Suppressor macrophage treated with lipopolysaccharide for 4 hours (primary cell): ENCODE results near the gene SZRD1.

ENCODE experiments used
- DNase-seq: peaks from one replicate; pipeline ENCODE4 v3.0.0-alpha.2; 2020

The SZRD1 gene

GRCh38 chr1:16441282-16441665 lies 74.2 kb downstream of the SZRD1 start:
- DNase-seq: no peak

GRCh38 chr1:16442265-16442664 lies 75.2 kb downstream of the SZRD1 start:
- DNase-seq: peak; percentile 60

- DNase-seq: peak; percentile 22
Measured at GRCh38 chr1:16442941-16443340, 75.9 kb downstream of the SZRD1 start.

- DNase-seq: peak; percentile 54
Measured at GRCh38 chr1:16443975-16444770, 77.1 kb downstream of the SZRD1 start.

- DNase-seq: no peak
Measured at GRCh38 chr1:16445052-16445451, 78.0 kb downstream of the SZRD1 start.

GRCh38 chr1:16446116-16446515 lies 79.1 kb downstream of the SZRD1 start:
- DNase-seq: no peak

GRCh38 chr1:16447641-16448040 lies 80.6 kb downstream of the SZRD1 start:
- DNase-seq: no peak
